Hippocampal formation (tissue), 2 donors: ENCODE results near the gene KLHDC7B.

Experiments used
- DNase-seq, 2 donors: peaks; one replicate each; lab custom pipeline; 2025; lab: John Stamatoyannopoulos, UW

The KLHDC7B gene

GRCh38 chr22:50548040-50548920 lies 2.6 kb downstream of the KLHDC7B start:
- no peak for DNase-seq

- DNase-seq, result no peak
Observed at GRCh38 chr22:50548921-50549790, 3.5 kb downstream of the KLHDC7B start.

GRCh38 chr22:50550395-50550794 lies 4.7 kb downstream of the KLHDC7B start:
- no peak for DNase-seq

GRCh38 chr22:50551160-50551752 lies 5.6 kb downstream of the KLHDC7B start:
- DNase-seq, result no peak

GRCh38 chr22:50553310-50553709 lies 7.6 kb downstream of the KLHDC7B start:
- DNase-seq, result no peak

GRCh38 chr22:50556703-50557102 lies 11.0 kb downstream of the KLHDC7B start:
- no peak for DNase-seq

GRCh38 chr22:50560034-50560433 lies 14.3 kb downstream of the KLHDC7B start:
- no peak for DNase-seq

GRCh38 chr22:50561401-50562358 lies 16.0 kb downstream of the KLHDC7B start:
- no peak for DNase-seq

GRCh38 chr22:50562523-50563412 lies 17.1 kb downstream of the KLHDC7B start, which contains the start of gene SYCE3:
Gene SYCE3 (minus strand): TSS chr22:50562919. CDS start chr22:50556405, 6,514 bp downstream.
- DNase-seq, result peak; percentile 91 to 94

- DNase-seq, result no peak
Observed at GRCh38 chr22:50563413-50564160, 17.9 kb downstream of the KLHDC7B start.

GRCh38 chr22:50564289-50564688 lies 18.6 kb downstream of the KLHDC7B start:
- DNase-seq, result no peak

- DNase-seq, result no peak
Observed at GRCh38 chr22:50567721-50568252, 22.1 kb downstream of the KLHDC7B start.

- DNase-seq, result no peak
Observed at GRCh38 chr22:50568626-50569025, 22.9 kb downstream of the KLHDC7B start.

- DNase-seq, result no peak
Observed at GRCh38 chr22:50569041-50569459, 23.4 kb downstream of the KLHDC7B start.

- no peak for DNase-seq
Observed at GRCh38 chr22:50569896-50570535, 24.3 kb downstream of the KLHDC7B start.

GRCh38 chr22:50570861-50571260 lies 25.2 kb downstream of the KLHDC7B start:
- DNase-seq, result no peak

- DNase-seq, result no peak
Observed at GRCh38 chr22:50571264-50572175, 25.8 kb downstream of the KLHDC7B start.
